Measurements from ENCODE around the gene TNN.
A peak's percentile ranks its signal among the peaks of the same experiment; 100 is the strongest.
"Not testable (repeated sequence)": the region's sequence is repeated elsewhere in the genome, so short reads cannot be mapped to it uniquely, and the experiment has no call there.

TNN gene, protein sequence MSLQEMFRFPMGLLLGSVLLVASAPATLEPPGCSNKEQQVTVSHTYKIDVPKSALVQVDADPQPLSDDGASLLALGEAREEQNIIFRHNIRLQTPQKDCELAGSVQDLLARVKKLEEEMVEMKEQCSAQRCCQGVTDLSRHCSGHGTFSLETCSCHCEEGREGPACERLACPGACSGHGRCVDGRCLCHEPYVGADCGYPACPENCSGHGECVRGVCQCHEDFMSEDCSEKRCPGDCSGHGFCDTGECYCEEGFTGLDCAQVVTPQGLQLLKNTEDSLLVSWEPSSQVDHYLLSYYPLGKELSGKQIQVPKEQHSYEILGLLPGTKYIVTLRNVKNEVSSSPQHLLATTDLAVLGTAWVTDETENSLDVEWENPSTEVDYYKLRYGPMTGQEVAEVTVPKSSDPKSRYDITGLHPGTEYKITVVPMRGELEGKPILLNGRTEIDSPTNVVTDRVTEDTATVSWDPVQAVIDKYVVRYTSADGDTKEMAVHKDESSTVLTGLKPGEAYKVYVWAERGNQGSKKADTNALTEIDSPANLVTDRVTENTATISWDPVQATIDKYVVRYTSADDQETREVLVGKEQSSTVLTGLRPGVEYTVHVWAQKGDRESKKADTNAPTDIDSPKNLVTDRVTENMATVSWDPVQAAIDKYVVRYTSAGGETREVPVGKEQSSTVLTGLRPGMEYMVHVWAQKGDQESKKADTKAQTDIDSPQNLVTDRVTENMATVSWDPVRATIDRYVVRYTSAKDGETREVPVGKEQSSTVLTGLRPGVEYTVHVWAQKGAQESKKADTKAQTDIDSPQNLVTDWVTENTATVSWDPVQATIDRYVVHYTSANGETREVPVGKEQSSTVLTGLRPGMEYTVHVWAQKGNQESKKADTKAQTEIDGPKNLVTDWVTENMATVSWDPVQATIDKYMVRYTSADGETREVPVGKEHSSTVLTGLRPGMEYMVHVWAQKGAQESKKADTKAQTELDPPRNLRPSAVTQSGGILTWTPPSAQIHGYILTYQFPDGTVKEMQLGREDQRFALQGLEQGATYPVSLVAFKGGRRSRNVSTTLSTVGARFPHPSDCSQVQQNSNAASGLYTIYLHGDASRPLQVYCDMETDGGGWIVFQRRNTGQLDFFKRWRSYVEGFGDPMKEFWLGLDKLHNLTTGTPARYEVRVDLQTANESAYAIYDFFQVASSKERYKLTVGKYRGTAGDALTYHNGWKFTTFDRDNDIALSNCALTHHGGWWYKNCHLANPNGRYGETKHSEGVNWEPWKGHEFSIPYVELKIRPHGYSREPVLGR (N-terminal part only)

DNA sequence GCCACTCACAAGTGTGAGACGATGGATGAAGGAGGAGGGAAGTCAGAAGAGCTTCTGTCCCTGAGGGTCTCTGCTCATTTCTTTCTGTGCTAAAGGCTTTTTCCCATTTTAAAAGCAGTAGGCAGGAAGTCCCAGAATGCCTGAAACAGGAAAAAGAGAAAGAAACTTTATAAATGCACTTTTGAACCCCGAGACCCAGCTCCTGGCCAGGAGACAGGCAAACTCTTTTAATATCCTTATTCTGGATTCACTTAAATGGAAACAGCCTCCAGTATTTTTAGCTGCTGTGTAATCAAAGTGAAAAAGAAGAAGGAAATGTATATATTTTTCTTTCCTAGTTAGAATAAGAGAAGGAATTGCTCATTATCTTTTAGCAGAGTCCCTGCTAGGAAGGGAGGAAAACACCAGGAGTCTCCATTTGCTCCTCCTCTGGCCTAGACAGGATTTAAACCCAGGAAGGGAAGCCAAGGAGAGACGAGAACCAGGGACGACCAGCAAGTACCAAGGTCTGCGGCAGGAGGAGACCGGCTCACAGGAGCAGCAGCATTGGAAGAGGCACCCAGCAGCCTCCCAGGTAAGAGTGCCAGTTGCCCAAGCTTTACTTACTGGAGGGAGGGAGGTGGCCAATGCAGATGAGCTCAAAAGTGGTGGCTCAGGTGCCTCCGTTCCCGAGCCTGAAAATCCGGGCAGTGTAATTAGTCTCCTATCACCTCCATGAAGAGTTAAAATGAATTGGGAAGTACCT lies at the start of gene TNN:
TSS of gene TNN (plus strand) at position 472 of the 745 bp plus-strand sequence. CDS start 9,586 bp downstream, outside the sequence.
- DNase-seq, result no peak

DNA sequence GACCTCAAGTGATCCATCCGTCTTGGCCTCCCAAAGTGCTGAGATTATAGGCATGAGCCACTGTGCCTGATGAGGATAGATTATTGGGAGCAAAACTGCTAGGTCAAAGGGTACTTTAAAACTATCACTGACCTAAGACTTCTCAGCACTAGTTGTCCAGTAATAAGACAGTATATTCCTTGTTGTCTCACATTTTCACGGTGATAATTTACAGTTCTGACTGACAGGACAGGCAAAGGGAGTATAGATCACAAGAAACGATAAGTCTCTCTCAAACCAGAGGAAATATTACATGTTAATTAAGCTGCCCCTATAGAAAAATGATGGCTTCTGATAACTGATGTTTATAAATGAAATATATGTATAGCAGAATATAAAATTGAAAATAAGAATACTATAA lies 48.1 kb upstream of the TNN start:
- DNase-seq, result no peak

DNA sequence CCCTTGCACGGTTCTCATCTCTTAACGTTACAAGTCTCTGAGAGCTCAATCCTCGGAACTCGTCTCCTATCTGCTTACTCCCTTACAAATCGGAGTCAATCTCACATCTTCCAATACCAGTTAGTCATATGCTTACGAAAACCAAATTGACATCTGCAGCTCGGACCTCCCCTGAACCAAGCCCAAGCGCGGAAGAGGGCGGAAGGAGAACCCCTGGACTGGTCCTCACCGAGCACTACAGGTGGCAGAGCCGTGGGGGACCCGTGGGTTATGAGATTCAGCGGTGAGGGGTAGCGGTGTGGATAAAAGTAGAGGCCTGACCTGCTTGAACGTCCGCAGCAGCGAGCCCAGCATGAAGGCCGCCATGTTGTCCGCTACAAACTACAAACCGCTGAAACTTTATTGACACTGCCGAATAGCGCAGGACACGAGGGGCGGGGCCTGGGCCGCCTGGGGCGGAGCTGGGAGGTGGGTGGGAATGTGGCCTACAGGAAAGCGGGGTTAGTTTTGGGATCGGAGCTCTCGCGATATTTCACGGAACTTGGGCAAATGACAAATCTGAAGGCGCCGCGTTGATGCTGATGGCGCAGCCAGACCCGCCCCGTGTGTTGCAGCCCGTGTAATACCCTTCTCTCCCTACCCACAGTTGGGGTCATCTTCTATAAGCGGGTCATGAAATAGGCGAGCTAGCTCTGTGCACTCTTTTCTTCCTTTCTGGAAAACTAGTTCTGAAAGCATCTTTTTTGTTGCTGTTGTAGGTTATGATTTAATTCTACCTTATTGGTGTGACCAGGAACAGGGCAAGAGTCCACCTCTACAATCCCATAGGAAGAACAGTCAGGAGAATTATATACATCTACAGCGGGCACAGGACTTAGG lies 44.4 kb upstream of the TNN start, which contains the start of gene MRPS14:
TSS of gene MRPS14 (minus strand) at position 383 of the 879 bp plus-strand sequence. CDS start at position 366, 17 bp downstream.
- peak; percentile 99 for DNase-seq

DNA sequence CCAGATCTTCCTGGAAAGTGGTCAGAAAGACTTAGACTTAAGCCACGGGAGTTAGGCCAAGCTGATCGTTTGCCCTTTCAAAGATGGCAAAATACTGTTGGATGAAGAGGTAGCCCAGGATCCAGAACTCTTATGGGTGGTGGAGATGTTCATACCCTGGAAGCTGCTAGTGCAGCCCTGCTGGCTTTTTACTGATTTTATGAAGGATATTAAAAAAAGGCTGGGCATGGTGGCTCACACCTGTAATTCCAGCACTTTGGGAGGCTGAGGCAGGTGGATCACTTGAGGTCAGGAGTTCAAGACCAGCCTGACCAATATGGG lies 43.8 kb upstream of the TNN start:
- not testable (repeated sequence) for DNase-seq

DNA sequence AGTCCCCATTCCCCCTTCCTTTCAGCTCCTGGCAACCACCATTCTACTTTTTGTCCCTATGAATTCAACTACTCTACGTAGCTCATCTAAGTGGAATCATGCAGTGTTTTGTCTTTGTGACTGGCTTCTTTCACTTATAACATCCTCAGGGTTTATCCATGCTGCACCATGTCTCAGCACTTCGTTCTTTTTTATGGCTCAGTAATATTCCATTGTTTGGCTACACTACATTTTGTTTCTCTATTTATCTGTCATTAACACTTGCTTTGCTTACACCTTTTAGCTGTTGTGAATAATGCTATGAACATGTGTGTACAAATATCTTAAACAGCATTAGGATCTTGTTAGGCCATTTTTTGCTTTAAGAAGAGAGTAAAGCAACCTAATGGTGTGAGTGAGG lies 42.9 kb upstream of the TNN start:
- no peak for DNase-seq

DNA sequence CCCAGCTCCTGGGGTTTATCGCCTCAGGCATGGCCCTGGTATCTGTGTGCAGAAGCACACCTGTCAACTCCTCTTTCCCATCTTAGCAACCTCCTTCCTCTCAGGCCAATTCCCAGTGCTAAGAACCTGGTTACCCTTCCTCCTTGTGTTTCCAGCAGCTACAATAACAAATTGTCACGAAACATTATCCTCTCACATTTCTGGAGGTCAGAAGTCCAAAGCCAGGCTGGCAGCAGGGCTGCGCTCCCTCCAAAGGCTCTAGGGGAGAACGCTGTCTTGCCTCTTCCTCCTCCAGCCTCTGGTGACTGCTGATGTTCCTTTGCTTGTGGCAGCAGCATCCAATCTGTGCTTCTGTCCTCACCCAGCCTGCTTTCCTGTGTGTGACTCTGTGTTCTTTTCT lies 33.7 kb upstream of the TNN start:
- no peak for DNase-seq

DNA sequence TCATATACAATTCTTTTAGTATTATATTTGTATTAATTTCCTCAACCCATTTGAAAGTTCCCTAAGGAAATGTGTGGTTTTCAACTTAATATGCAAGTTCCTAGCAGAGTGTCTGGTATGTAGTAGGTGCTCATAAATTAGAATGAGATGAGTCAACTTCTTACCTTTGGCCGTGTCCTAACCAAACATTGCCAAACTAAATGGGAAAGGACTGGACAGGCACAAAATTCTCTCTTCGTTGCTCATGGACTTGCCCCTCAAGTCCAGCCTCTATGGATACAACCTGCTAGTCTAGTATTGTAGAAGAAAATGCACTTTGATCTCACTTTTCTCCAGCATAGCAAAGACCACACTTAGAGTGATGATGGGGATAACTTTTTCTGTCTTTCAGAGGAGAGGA lies 32.9 kb upstream of the TNN start:
- DNase-seq, result no peak

DNA sequence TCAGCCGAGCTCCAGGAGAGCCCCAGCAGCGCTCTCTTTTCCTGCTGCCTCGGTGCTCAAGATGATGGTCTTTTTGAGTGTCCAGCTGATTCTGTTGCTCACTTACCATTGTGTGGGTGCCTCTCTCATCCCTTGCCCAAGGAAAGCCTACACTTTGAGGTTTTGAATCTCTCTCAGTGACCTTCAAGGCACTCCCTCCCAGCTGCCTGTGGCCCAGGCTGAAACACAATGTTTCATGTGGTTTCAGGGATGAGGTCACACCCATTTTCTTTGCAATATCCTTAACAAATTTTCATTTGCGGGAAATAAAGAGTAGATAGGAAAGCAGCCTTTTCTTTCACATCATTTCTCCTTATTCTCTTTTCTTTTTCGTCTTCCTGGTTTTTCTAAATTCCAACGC lies 31.8 kb upstream of the TNN start:
- DNase-seq, result no peak

DNA sequence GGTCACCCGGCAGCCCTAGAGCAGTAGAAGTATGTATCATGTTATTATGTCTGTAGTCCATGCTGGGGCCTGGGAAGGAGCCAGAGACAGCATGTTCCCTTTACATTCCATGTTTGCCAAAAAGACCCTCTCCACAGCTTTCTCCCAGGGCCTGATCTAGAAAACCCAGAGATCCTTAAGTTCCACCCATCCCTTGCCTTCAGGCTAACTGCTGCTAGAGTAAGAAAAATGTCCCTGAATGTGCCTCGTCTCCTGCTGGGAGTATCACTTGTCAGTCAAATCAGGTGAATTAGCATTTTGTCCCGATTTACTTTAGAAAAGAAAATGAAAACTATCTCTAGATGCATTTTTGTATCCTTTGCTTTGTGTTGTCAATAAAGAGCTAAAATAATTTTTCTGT lies 31.2 kb upstream of the TNN start:
- no peak for DNase-seq

DNA sequence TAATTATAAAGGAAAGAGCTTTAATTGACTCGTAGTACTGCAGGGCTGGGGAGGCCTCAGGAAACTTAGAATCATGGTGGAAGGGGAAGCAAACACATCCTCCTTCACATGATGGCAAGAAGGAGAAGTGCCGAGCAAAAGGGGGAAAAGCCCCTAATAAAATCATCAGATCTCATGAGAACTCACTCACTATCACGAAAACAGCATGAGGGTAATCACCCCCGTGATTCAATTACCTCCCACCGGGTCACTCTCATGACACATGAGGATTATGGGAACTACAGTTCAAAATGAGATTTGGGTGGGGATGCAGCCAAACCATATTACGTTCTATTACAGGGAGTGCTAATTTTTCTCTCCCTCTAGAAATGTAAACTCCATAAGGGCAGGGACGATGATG lies 30.2 kb upstream of the TNN start:
- no peak for DNase-seq

DNA sequence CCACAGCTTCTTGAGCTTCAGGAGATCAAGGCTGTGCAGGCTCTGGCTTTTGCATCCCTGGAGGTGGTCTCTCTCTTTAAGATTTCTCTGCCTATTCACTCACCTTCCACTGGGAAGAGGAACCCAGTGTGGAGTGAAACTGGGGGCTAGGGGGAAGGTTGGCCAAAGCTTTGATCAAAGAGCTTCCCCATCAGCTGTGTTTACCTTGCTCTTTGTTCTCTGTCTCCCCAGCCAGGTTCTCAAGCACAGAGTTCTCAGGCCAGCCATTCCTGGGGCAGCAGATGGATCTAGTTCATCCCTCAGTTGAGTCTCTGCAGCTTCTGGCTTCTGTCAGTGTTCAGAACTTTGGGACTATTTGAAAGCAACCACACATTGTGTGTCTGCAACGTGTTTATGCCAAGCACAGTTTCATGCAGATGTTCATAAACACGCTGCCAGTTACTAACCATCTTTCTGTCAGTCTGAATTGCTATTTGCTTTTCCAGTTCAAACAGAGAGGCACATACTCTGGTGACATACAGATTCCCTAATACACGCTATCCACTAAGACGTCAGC lies 27.2 kb upstream of the TNN start:
- DNase-seq, result no peak

DNA sequence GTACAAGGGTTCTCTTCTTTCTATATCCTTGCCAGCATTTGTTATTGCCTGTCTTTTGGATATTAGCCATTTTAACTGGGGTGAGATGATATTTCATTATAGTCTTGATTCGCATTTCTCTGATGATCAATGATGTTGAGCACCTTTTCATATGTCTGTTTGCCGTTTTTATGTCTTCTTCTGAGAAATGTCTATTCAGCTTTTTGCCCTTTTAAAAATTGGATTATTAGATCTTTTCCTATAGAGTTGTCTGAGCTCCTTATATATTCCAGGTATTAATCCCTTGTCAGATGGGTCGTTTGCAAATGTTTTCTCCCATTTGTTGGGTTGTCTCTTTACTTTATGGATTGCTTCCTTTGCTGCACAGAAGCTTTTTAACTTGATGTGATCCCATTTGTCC lies 25.0 kb upstream of the TNN start:
- DNase-seq, result no peak

DNA sequence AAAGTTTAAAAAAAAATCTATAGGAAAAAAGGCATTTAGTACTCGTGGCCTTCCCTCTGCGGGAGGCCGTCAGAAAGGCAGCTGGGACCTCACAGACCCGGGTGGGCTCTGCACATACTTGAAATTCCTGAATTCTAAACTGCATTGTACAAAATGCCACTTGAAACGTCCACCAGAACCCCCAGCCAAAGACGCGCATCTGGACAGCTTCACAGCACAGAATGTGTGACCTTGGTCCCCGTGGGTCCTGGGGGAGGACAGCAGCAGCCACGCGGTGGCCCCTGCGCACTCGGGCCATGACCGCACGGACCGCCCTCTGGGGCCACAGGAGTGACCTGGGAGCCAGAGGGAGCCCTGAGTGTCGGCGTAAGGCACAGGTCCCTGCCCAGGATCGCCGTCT lies 23.8 kb upstream of the TNN start:
- DNase-seq, result no peak

DNA sequence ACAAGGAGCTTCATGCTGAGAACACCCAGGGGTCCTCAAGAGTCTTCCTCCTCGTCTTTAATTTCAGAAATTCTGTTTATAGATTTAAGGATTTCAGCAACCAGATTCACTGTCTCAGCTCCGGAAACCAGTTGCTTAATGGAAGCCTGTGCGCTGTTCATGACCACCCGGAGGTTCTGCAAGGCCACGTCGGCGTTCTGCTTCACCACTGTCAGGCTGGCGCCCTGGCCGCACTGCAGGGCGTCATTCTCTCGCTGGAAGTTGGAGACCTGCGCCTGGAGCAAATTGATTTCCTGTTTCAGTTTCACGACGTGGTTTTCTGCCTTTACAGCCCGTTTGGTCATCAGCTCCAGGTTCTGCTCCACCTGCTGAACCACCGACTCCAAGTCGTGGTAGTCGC lies 23.0 kb upstream of the TNN start:
- DNase-seq, result not testable (repeated sequence)

DNA sequence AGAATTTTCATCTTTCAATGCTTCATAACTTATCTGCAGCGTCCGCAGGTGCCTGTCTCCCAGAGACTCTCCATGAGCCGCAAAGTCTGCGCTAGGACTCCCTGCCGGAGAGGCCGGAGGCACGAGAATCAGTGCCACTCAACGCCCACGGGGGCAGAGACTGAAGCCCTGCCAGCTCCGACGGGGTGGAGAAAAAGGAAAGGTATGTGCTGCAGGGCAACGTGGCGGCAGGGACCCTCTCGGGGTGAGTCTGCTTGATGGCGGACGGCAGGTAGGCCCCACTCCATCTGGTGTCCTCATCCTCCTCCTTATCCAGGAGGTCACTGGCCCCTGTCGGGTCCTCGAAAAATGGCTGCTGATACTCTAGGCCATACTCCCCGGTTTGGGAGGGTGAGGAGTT lies 22.5 kb upstream of the TNN start:
- DNase-seq, result no peak

DNA sequence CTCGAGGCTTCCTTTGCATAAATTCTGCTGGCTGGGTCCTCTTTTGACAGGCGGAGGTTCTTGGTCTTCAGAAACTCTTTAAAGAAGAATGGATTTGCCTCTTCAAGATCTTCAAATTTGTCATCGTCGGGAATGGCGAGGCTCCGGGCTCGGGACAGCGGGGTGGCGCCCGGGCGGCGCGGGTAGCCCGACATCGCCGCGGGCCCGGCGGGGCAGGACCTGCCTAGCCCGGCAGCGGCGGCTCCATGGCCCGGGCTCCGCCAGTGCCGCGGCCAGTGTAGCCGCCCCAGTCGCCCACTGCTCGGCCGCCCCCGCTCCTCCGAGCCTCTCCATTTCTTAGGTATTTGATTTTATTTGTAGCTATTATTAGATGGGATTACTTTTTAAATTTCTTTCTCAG lies 22.1 kb upstream of the TNN start:
- DNase-seq, result no peak

DNA sequence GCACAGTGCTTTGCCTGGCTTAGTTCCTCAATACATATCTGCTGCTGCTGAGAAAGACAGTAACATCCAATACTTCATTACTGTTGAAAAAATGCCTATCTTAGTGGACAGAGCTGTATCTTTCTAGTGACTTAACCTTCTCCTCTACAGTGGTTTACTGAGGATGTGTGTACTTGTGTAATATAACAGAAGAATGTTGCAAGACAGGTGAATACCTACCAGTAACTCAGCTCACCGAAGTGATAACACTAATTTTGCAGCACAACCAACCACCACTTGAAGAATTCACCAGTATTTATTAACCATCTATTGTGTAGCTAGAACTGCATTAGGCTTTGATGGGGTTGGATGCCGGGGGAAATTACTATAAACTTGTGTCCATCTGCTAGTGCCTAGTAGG lies 16.6 kb upstream of the TNN start:
- DNase-seq, result no peak

DNA sequence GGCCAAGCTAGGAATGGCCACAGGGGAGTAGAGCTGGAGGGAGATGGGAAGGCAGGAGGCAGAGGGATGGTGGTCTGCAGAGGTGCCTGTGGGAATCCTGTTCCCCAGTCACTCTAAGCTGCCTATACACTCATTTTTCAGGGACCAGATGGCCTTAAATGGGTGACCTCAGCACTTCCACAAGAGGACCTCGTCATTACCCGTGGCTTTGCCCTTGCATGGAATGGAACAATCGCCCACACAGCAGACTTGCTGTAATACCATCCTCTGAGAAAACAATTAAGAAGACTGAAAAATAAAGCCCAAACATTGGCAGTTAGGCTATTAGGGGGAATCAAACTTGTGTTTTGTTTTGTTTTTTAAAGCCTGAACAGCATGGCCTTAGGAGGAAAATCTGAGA lies 12.9 kb upstream of the TNN start:
- no peak for DNase-seq

DNA sequence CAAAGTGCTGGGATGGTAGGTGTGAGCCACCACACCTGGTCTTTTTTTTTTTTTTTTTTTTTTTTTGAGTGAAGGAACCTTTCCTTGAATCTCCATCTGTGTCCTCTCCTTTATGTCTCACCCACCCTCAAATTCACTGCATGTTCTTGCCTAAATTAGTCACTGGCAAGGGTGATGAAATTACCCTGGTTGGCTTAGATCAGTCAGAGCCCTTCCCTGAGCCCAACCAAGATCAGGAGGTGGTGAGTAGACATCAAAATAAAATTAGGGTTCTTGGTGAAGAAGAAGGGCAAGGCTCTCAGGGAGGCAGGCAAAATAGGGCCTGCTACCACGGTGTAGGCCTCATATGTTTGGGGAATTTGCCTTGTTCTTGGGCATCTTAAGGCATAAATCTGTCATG lies 5.3 kb upstream of the TNN start:
- no peak for DNase-seq

DNA sequence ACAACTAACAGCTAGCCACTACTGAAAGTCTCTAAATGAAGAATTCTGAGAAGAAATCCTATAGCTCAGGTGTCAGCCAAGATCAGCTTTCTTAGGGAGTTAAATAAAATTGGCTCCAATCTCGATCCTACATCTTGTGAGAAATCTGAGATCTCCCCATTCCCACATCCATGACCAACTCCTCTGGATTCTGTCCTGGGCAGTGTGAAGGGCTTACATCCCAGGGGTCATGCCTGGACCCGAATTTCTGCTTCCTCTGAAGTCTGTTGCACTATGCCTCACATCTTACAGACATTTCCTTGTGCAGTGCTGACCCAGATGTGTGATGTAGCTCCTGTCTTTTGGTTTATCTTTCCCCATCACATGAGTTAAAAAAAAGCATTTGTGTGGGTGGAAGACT lies 4.8 kb upstream of the TNN start:
- DNase-seq, result no peak

DNA sequence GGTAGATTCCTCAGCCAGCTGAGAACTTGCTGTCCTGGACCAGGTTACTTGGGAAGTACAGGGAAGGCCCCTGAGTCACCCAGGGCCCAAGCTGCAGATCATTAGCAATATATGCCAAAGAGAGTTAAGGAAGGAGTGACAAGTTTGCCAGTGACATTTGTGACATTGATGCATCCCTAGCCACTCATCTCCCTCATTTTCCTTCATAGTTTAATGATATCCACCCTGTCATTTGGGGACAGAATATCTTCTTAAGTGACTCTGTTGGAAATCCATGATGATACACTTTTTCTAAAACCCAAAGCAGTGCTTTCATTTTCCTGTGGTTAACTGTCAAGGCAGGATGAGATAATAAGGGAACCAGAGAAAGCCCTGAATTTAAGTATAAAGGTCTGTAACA lies 3.2 kb downstream of the TNN start:
- DNase-seq, result no peak

Measured in activated effector memory CD4-positive, alpha-beta T cell treated with anti-CD3 and anti-CD28 coated beads, Interleukin-2, amount 50 U/mL, for 16 hours (primary cell).